Astrocyte of the spinal cord (primary cell): ENCODE data around the gene EXOC5.

Source experiments
- DNase-seq: peaks from one replicate; pipeline ENCODE4 v3.0.0; 2011; ENCODE audit warnings: low read depth, low spot score
- H3K4me3 ChIP-seq: 2 replicates; pipeline ENCODE4 v1.5.1; 2011; ENCODE audit warnings: low read depth, mild to moderate bottlenecking, low read length, moderate library complexity
- CTCF ChIP-seq: IDR thresholded peaks from 2 replicates; pipeline ENCODE4 v1.5.1; 2012; ENCODE audit warnings: low read depth, mild to moderate bottlenecking, low read length, inconsistent platforms
- in situ Hi-C: cut with HindIII; loops from 2 replicates; pipeline ENCODE4 v1.10.0; 2017; ENCODE audit warnings: low sequenced_read_pairs

EXOC5 gene

GRCh38 chr14:57277062-57277461 is 8.4 kb upstream of the EXOC5 start:
- no peak overlapping the region for H3K4me3 ChIP-seq
- DNase-seq, result no peak
- no peak for TF ChIP-seq CTCF
- in situ Hi-C loops, result no loop called here

GRCh38 chr14:57275023-57275664 is 6.4 kb upstream of the EXOC5 start:
- no peak for DNase-seq
- no peak overlapping the region for H3K4me3 ChIP-seq
- in situ Hi-C loops, result no loop called here
- TF ChIP-seq CTCF, result no peak

GRCh38 chr14:57274551-57274950 is 5.8 kb upstream of the EXOC5 start:
- in situ Hi-C loops, result no loop called here

DNA sequence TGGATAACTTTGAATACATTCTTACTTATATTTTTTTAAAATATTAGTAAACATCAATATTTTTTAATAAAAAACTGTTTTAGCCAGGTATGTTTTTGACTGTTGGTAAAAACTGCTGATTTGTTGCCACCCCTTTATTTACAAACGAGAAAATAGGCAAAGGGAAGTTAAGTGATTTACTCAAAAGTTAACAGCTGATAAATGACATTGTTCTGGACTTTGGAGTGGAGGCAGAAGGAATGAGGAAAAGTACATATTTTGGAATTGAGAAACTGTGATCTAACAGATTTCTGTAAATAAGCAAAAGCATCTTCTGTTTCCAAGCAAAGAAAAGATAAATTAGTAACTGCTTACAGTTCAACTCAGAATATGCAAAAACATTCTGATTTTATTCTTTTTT is 4.5 kb upstream of the EXOC5 start:
- in situ Hi-C loops, result no loop called here
- no peak for DNase-seq
- no peak overlapping the region for H3K4me3 ChIP-seq
- no peak for TF ChIP-seq CTCF

More at GRCh38 chr14:57274551-57274950, 5.8 kb upstream of the EXOC5 start:
- no peak for DNase-seq
- H3K4me3 ChIP-seq, result no peak overlapping the region
- no peak for TF ChIP-seq CTCF

DNA sequence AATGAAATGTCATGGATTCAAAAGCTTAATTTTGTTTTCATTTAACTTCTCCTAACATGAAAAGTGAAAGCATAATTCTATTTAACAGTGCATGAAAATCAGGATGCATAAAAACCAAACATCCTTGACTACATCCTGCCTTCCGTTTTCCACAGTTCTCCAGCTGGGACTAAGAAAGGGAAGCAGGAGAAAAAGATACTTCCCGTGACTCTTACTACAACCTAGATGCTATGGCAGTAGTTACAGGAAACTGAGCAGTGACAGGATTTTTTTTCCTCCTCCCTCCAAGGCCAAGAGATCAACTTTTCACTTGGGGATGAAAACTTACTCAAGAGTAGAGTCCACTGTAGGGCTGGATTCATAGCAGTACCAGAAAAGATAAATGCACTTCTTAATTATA is 2.6 kb downstream of the EXOC5 start:
- no peak for DNase-seq
- H3K4me3 ChIP-seq, result no peak overlapping the region
- in situ Hi-C loops, result no loop called here

GRCh38 chr14:57262117-57262516 is 6.6 kb downstream of the EXOC5 start:
- no peak for DNase-seq
- no peak overlapping the region for H3K4me3 ChIP-seq
- no peak for TF ChIP-seq CTCF
- in situ Hi-C loops, result no loop called here

More for the DNA sequence above, 2.6 kb downstream of the EXOC5 start:
- TF ChIP-seq CTCF, result no peak
